ENCODE measurements around the gene SH3GL1.

DNA sequence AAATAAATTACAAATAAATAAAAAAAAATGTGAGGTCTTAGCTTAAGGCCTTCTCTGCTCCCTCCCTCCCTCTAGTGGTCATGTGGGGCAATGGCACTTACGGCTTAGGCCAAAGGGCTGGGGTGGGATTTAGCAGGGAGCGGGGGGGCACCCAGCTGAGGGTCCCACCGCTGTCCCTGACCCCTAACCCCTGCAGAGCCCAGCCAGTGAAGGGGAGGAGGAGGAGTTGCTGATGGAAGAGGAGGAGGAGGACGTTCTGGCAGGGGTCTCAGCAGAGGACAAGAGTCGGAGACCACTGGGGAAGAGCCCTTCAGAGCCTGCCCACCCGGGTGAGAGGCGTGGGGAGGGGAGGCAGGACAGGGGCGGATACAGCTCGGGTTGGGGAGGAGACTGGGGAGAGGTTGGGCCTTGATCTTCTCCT is 47.6 kb downstream of the SH3GL1 start:
- TF ChIP-seq POLR2A (IDR thresholded peaks at IDR 0.05): no peak
- TF ChIP-seq, protein P1, sequence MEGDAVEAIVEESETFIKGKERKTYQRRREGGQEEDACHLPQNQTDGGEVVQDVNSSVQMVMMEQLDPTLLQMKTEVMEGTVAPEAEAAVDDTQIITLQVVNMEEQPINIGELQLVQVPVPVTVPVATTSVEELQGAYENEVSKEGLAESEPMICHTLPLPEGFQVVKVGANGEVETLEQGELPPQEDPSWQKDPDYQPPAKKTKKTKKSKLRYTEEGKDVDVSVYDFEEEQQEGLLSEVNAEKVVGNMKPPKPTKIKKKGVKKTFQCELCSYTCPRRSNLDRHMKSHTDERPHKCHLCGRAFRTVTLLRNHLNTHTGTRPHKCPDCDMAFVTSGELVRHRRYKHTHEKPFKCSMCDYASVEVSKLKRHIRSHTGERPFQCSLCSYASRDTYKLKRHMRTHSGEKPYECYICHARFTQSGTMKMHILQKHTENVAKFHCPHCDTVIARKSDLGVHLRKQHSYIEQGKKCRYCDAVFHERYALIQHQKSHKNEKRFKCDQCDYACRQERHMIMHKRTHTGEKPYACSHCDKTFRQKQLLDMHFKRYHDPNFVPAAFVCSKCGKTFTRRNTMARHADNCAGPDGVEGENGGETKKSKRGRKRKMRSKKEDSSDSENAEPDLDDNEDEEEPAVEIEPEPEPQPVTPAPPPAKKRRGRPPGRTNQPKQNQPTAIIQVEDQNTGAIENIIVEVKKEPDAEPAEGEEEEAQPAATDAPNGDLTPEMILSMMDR (IDR thresholded peaks at IDR 0.05): peak; percentile 39 to 86 (median 76)
